Activated T-cell treated with anti-CD3 and anti-CD28 coated beads for 1 hour (primary cell): ENCODE results near the gene ARID3A.

Experiments
- DNase-seq: peaks from one replicate; pipeline ENCODE4 v3.0.0-alpha.2; 2020; ENCODE audit warnings: low read depth

The ARID3A gene

DNA sequence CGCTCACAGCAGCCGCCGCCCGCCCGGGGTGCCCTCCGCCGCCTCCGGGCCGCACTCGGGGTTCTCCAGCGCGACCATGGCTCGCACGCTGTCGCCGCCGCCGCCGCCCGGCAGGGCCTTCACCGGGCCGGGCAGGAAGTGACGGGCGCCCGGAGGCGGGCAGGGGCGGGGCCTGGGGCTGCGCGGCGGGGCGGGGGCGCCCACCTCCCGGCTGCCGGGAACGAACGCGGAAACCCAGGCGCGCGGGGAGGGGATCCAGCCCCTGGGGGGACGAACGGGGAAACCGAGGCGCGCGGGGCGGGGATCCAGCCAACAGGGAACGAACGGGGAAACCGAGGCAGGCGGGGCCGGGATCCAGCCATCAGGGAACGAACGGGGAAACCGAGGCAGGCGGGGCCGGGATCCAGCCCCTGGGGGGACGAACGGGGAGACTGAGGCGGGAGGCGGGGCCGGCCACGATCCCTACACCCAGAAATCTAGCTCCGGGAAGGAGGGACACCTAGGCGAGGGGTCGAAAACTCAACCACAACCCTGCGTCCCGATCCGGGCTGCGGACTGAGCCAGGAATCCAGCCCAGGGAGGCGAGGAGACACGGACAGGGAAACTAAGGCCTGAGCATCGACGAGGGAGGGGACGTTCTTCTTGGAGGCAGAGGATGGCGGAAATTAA is 12.6 kb upstream of the ARID3A start, which contains the start of gene R3HDM4:
Gene R3HDM4 (minus strand): TSS at position 140 of the 669 bp plus-strand sequence. CDS start 62 bp downstream, at position 78.
- peak; percentile 79 for DNase-seq

DNA sequence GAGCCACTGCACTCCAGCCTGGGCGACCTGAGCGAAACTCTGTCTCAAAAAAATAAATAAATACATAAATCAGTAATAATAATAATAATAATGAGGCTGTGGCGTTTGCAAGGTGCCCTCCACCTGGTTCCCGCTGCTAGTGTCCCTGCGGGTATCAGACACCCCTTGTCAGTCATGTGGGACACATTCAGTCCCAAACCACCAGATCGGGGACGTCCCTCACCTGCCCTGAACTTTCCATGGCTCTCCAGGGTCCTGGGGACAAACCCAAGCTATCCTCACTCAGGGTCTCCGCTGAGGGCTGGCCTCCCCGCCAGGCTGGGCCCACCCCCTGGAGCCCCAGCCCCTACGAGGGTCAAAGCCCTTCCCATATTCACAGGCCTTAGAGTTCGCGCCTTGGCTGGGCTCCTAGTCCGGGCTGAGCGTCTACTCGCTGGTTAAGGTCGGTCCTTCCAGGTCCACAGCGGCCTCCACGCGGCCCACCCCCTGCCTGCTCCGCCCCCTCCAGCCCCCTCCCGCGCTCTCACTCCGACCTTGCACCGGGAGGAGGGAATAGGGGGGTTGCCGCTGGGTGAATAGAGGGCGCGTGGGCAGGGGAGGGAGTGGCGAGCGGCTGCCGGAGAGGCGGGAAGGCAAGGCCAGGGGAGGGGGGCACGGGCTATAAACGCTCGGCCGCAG is 9.1 kb upstream of the ARID3A start:
- DNase-seq: no peak

DNA sequence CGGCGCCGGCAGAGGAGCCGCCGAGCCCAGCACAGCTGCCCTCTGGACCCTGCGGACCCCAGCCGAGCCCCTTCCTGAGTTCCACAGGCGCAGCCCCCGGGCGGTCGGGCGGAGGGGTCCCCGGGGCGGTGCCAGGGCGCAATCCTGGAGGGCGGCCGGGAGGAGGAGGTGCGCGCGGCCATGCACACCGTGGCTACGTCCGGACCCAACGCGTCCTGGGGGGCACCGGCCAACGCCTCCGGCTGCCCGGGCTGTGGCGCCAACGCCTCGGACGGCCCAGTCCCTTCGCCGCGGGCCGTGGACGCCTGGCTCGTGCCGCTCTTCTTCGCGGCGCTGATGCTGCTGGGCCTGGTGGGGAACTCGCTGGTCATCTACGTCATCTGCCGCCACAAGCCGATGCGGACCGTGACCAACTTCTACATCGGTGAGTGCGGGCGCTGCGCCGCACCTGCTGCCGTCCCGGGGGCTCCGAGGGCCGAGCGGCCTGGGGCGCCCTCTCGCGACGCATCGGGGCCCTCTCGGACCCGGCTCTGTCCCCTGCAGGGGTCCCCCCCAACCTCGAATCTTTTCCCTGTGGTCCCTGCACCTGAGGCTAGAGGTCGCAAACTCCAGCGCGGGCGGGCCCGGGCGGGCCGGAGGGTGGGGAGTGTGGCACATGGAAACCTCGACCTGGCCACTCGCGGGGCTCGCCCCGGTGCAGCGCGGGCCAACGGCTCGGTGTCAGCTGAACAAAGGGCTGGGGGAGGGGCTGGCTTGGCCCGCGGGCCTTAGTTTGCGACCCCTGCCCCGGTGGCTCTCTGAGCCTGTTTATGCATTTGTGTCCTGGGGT is 8.3 kb upstream of the ARID3A start, which contains the start of gene KISS1R:
Gene KISS1R (plus strand): TSS at position 11 of the 829 bp plus-strand sequence. CDS start 170 bp downstream, at position 181.
- DNase-seq: no peak

DNA sequence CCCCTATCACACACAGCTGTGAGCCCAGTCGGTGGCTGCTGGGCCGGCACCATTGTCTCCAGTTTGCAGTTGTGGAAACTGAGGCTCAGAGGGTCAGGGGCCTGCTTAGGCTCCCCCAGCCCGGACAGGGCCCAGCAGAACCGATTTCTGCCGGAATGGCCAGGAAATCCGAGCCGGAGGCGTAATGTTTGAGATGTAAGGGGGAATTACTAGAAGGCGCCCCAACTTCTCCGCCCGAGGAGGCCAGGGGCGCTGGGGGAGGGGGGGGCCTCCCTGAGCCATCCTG is 7.7 kb upstream of the ARID3A start:
- no peak for DNase-seq

DNA sequence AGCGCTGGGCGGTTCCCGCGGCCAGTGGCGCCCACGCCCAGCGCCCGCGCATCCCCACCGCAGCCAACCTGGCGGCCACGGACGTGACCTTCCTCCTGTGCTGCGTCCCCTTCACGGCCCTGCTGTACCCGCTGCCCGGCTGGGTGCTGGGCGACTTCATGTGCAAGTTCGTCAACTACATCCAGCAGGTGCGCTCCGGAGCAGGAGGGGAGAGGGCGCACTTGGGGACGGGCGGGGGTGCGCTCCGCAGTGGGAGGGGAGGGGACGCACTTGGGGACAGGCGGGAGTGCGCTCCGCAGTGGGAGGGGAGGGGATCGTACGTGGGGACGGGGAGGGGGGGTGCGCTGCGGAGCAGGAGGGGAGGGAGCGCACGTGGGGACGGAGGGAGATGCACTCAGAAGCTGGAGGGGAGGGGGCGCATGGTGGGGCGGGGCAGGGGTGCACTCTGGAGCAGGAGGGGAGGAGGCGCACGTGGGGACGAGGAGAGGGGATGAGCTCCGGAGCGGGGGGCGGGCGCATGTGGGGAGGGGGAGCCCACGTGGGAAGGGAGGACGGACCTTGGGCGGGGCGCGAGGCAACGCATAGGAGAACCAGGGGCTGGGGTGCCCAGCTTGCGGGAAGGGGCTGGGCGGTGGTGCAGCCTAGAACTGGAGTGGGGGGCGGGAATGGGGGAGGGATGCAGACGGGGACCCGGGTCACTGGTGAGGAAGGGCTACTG is 7.2 kb upstream of the ARID3A start:
- DNase-seq: no peak

- no peak for DNase-seq
These were observed 6.4 kb upstream of the ARID3A start for GRCh38 chr19:919199-920050.

DNA sequence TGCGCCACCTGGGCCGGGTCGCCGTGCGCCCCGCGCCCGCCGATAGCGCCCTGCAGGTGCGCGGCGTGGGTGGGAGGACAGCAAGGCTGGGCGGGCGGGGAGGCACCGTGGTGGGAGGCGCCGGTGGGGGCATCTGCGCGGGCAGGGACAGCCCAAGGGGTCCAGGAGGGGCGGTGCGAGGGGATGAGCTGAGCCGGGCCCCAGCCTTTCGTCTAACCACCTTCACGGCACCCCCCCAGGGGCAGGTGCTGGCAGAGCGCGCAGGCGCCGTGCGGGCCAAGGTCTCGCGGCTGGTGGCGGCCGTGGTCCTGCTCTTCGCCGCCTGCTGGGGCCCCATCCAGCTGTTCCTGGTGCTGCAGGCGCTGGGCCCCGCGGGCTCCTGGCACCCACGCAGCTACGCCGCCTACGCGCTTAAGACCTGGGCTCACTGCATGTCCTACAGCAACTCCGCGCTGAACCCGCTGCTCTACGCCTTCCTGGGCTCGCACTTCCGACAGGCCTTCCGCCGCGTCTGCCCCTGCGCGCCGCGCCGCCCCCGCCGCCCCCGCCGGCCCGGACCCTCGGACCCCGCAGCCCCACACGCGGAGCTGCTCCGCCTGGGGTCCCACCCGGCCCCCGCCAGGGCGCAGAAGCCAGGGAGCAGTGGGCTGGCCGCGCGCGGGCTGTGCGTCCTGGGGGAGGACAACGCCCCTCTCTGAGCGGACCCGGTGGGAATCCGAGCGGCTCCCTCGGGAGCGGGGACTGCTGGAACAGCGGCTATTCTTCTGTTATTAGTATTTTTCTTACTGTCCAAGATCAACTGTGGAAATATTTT is 5.6 kb upstream of the ARID3A start:
- DNase-seq: peak; percentile 59

DNA sequence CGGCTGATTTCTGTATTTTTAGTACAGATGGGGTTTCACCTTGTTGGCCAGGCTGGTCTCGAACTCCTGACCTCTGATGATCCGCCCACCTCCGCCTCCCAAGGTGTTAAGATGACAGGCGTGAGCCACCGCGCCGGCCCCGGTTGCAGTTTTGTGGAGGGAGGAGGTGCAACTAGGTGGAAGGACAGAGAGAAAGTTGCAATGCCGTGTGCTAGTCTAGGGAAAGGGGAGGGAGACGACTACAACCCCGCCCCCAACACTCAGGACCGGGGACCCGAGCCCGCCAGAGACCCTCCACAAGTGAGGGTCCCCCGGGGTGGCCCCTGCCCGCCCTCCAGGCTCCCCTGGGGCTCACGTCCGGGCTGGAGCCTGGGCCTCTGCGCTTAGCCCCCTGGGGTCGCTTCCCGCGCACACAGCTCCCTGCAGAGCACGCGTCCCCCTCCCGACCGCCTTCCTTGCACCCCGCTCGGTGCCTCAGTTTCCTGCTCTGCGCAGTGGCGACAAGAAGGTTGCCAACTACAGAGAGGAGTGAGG is 1.2 kb upstream of the ARID3A start:
- no peak for DNase-seq

DNA sequence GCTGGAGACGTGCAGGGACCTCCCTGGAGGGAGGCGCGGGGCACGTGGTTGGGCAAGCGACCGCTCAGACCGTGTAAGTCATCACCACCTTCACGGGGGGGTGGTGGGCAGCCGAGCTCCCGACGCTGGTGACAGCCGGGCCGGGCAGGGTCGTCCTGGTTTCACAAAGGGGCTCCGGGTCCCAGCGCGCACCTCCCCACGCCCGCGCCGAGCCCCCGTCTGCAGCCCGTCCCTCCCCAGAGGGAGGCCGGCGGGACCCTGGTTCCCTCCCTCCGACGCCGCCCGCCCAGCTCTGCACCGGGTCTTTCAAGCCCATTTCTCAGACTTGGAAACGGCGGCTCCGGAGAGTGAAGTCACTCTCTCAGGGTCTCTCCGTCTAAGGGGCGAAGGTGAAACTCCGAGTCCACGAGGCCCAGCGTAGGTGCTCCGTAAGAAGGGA is 729 bp upstream of the ARID3A start:
- DNase-seq: no peak

DNA sequence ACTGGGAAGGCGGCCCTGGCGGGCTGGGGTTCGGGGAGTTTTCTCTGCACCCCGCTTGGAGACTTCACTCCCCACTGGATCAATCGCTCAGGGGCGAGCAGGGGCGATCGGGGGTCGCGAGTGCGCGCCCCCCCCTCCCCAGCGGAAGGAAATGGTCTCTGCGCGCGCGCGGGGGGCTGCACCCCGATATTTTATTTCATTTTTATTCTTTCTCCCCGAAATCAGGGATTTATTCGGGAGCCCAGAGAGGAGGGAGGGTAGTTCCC is 421 bp downstream of the ARID3A start:
- no peak for DNase-seq

DNA sequence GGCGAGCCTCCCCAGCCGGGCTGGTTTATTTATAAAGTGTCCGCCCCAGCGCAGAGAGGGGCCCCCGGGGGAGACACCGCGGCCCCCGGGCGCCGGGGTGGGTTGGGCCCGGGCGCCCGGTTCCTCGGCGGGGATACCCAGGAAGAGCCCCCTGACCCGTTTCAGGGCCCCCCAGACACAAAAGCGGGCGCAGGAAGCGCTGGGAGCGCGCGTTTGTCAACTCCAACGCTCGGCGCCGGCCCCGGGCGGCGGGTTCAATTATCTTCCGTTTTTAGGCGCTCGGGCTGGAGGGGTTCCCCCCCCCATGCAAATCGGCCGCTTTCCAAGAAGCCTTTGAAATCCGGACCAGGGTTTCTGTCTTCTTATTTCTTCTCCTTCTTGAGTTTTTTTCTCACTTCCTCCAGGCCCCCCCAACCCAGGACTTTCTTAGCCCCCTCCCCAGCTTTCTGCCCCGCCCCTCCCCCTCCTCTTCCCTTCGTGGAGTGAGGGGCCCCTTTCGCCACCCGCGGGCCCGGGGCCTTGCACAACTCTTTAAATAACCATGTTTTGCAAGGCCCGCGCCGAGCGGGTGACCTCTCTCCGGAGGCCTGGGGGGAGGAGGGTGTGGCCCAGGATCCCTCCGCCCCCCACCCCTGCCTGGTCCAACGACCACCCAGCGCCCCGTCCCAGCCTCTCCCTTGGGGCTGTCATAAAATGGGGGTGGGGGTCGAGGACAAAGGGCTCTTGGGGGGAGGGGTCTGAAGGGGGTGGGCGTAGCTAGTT is 935 bp downstream of the ARID3A start:
- DNase-seq: no peak

DNA sequence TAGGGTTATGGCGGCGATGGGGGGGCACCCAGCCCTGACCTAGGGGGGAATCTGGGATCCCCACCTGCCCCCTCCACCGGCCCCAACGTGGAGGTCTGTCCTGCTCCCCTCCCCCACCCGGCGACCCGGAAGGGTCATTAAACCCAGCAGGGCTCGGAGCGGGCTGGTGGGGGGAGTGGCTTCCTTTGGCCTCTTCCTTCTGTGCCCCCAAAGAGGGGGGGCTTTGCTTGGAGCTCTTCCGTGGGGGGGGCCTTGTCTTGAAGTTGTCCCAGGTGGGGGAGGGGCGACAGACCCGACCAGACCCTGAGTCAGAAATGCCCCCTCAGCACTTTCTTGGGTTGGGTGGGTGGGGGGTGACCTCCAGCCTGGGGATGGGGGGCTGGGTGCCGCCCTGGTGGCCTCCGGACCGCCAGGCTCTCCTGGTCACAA is 1.5 kb downstream of the ARID3A start:
- DNase-seq: no peak

- no peak for DNase-seq
These were observed 2.1 kb downstream of the ARID3A start for GRCh38 chr19:927780-928401.

- DNase-seq: no peak
These were observed 2.8 kb downstream of the ARID3A start for GRCh38 chr19:928471-929202.

DNA sequence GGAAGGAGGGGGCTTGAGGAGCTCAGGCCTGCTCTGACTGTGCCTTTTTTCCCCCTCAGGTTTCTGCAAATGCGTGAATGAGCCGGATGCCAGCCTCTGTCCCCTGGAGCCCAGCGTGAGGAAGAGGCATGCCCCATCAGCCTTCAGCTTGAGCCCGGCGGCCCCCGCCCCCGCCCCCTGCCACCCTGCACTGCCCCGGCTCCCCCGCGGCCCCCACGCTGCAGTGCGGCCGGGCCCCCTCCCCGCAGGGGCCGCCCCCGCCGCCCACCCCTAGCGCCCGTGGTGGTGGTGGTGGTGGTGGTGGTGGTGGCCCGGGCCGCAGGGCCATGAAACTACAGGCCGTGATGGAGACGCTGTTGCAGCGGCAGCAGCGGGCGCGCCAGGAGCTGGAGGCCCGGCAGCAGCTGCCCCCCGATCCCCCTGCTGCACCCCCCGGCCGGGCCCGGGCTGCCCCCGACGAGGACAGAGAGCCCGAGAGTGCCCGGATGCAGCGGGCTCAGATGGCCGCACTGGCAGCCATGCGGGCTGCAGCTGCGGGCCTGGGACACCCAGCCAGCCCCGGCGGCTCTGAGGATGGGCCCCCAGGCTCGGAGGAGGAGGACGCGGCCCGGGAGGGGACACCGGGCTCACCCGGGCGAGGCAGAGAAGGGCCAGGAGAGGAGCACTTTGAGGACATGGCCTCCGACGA is 3.5 kb downstream of the ARID3A start:
- DNase-seq: no peak

GRCh38 chr19:929891-930258 is 4.0 kb downstream of the ARID3A start:
- no peak for DNase-seq

DNA sequence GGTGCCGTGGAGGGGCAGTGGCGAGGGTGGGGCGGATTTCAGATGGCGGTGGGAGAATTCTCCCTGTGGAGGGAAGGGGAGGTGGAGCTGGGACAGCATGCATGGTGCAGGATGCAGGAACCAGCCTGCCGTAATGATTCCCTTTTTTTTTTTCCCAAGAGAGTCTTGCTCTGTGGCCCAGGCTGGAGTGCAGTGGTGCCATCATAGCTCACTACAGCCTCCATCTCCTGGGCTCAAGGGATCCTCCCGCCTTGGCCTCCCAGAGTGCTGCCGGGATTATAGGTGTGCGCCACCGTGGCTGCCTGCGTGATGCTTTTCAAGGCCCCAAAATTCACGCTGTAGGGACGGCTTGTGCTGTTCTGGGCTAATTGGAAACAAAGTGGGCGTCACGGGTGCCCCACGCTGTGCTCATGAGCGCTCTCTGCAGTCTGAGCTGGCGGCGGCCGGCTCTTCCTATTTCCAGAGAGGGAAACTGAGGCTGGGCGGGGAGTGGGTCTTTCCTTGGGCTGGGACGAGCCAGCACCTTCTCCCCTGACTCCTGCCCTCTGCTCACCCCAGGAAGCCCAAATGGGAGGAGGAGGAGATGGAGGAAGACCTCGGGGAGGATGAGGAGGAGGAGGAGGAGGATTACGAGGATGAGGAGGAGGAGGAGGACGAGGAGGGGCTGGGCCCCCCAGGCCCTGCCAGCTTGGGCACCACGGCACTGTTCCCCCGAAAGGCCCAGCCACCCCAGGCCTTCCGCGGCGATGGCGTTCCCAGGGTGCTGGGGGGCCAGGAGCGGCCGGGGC is 6.2 kb downstream of the ARID3A start:
- no peak for DNase-seq
